GM18507 (cell line): Measurements from ENCODE around the gene AIG1.

Experiments used
- DNase-seq: peaks from one replicate; pipeline ENCODE4 v3.0.0; 2011; ENCODE audit warnings: low read depth; ENCODE audit not compliant: insufficient read length; ENCODE audit errors: extremely low spot score
- FAIRE-seq: peaks from 2 replicates; lab custom pipeline; 2011; peaks lifted over from hg19 to GRCh38; lab: Jason Lieb, UNC

AIG1 gene

DNA sequence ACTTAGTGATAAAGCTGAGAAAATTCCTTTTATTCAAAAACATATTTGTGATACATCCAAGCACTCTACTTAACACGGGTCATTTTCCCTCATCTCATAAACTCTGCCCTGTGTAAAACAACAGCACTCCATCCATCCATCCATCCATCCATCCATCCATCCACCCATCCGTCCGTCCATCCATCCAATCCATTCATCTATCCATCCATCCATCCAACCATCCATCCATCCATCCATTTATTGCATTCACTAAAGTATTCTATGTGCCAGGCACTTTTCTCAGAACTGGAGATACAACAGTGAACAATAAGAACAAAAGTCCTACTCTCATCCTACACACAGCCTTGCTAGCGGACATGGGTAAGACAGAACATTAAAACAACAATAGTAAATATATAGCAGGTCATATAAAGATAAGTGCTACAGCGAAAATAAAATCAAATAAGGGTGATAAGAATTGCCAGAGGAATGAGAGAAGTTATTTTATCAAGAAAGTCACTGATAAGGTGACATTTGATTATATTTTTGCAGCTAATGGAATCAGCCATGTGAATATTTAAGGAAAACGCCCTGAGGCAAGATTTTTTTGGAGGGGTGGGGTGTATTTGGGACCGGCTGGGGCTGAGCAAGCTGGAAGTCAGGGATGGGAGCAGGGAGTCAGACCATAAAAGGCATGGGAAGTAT, 311.7 kb downstream of the AIG1 start:
- DNase-seq (no peak), FAIRE-seq (no peak)

GRCh38 chr6:143374014-143374413, 313.3 kb downstream of the AIG1 start:
- no peak for DNase-seq
- FAIRE-seq, result peak; percentile 51

DNA sequence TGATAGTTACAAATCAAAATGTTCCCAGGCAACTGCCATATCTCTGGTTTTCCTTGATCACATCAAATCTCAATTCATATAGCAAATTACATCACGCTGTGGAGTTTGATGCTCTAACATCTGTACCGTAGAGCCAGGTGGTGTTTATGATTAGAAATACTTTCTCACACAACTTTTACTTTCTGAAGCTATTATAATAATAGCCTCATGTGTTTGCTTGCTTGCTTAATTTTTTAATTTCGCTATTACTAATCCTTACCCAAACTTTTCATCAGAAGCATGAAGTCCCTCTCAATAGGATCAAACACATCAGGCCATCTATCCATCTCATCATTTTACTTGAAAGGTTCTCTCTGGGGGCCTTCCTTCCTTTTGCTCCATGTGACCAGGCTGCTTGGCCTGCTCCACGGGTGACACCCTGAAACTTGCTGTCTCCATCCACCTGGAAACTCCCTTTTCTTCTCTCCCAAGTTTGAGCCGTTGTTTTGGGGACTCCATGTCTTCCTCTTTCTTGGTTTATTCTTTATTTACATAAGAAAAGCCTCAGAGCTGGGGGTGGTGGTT, 314.4 kb downstream of the AIG1 start:
- FAIRE-seq (no peak), DNase-seq (no peak)

DNA sequence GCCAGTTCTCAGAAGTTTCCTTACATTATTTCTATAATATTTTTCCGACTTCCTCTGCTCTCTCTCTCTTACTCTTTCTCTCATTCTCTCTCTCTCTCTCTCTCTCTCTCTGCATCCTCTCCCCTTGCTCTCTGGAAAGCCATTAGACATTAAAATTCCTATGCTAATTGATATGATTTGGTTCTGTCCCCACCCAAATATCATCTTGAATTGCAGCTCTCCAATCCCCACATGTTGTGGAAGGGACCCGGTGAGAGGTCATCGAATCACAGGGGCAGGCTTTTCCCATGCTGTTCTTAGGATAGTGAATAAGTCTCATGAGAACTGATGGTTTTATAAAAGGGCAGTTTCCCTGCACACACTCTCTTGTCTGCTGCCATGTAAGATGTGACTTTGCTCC, 315.7 kb downstream of the AIG1 start:
- DNase-seq (no peak), FAIRE-seq (no peak)

DNA sequence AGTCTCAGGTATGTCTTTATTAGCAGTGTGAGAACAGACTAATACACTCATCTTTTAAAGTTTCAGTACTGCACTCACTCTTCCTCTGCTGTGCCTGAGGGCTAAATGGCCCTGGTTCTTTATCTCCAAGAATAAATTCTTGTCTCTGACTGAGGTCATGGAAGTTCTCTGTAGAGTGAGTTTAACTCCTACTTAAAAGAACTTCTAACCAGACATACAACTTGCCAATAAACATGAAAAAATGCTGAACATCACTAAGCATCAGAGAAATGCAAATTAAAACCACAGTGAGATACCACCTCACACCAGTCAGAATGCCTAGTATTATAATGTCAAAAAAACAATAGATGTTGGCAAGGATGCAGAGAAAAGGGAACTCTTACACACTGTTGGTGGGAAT, 316.2 kb downstream of the AIG1 start:
- FAIRE-seq, result no peak
- no peak for DNase-seq

- no peak for DNase-seq
- no peak for FAIRE-seq
Measured at GRCh38 chr6:143385636-143386035, 324.9 kb downstream of the AIG1 start.

- FAIRE-seq (no peak), DNase-seq (no peak)
Measured at GRCh38 chr6:143390278-143390677, 329.6 kb downstream of the AIG1 start.
